Tibial nerve (tissue), 4 donors: ENCODE measurements around the gene EPGN.

Experiments used
- CTCF ChIP-seq, 5 experiments: fragments of 200-600 bp in 3 of 5; fragments of 450-650 bp in 2 of 5; sonication (generic) in 3 of 5; IDR thresholded peaks; one replicate each; pipeline ENCODE4 v1.5.1; 2016 to 2019; ENCODE audit warnings: antibody characterized with exemption in 5 of 5, mild to moderate bottlenecking in 3 of 5, moderate library complexity in 2 of 5
- EP300 ChIP-seq, 2 donors: sonication (generic); formaldehyde crosslinking; IDR thresholded peaks; one replicate each; pipeline ENCODE4 v1.6.1; 2017; ENCODE audit warnings: antibody characterized with exemption in 2 of 2, mild to moderate bottlenecking in 1 of 2
- POLR2A ChIP-seq, 2 donors: fragments of 450-650 bp; IDR thresholded peaks; one replicate each; pipeline ENCODE4 v1.6.1; 2017; ENCODE audit warnings: antibody characterized with exemption in 2 of 2, mild to moderate bottlenecking in 2 of 2, moderate library complexity in 2 of 2

DNA sequence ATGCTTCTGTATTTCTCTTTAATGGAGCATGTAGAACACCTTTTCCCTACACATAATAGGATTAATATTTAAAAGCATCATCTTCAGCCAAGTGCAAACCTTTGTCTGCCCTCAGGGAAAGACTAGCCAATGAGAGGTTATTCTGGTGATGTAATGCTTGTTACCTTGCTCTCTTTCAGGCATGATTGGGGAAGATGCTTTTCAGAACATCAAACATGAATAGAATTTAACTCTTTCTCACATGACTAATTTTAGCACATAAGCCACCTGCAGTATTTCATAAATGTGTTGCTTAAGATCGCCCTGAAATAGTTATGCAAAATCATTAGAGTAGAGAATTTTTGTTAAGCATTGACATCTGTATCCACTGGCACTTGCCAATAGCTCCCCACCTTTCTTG lies 10.7 kb upstream of the EPGN start:
- TF ChIP-seq CTCF (IDR thresholded peaks at IDR 0.05) (no peak), POLR2A (IDR thresholded peaks at IDR 0.05) (no peak), EP300 (IDR thresholded peaks at IDR 0.05) (no peak)
